ENCODE results near the gene ZNF219.
A peak's percentile ranks its signal among the peaks of the same experiment; 100 is the strongest.

The ZNF219 gene

DNA sequence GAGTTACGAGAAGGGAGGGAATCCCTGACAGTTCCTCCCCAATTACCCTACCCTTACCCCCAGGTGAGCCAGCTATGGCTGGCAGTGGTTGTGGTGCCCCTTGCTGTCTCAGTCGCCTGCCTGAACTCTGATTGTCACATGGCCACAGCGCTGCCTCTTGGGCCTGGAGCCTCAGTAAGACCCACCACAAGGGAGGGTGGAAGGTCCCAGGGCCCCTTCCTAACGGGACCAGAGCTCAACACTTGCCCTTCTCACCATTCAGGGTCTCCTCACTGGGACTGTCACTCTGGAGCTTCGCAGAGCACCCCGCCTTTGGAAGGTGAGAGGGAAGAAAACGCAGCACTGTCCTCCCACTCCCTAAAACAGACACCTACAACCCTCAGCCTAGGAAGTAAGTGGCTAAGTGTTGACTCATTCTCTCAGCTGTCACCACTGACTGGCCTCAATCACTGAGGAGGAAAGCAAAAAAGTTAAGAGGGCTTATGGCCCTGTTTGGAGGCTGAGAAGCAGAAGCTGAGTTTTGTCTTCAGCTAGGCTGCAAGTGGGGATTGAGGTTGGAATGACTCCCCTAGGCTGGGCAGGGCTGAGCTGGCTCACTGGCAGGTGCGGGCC, 3.5 kb upstream of the ZNF219 start:
- Histone ChIP-seq H3K36me3 (ENCODE audit: control insufficient read depth, insufficient read depth, low read length) (no peaks in the 10 kb centered on the region), H3K27me3 (ENCODE audit: control insufficient read depth, insufficient read depth, low read length) (no peaks in the 10 kb centered on the region), H3K9ac (ENCODE audit: low read length) (no peak overlapping the region), H3K27ac (ENCODE audit: low read depth, low read length) (no peak overlapping the region), H3K9me3 (ENCODE audit: control insufficient read depth, insufficient read depth, low read depth, low read length) (no peaks in the 10 kb centered on the region), H3K4me3 (ENCODE audit: low read depth, low read length) (peak overlapping the region; percentile 86; the same call in 1 of the 2 replicates), H3K4me1 (ENCODE audit: control insufficient read depth, insufficient read depth, low read length) (peaks cover 44% of the 10 kb centered on the region)

DNA sequence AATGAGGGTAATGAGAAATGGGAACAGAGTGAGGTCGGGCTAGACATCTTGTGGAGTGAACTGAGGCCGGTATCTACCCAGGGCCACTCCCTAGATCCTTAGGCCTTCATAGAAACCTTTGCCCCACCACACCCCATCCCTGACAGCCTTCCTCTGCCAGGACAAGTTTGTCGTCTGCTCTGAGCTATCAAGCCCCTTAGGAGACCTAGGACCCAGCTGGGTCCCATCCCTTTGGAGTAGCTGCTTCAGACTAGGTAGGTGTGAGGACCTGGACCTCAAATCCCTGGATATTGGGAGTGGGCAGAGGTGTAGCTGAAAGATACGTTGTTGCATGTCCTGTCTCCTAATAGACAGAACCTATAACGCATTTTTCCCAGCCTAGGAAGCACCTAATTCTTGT, 2.5 kb upstream of the ZNF219 start, which contains the start of gene TMEM253:
Gene TMEM253, plus strand, starts transcription at position 136 of the 400 bp plus-strand sequence. CDS start 278 bp downstream, outside the sequence.
- Histone ChIP-seq H3K27me3 (ENCODE audit: control insufficient read depth, insufficient read depth, low read length) (no peaks in the 10 kb centered on the region), H3K4me1 (ENCODE audit: control insufficient read depth, insufficient read depth, low read length) (peaks cover 47% of the 10 kb centered on the region), H3K9ac (ENCODE audit: low read length) (no peak within 1 kb of the TSS), H3K36me3 (ENCODE audit: control insufficient read depth, insufficient read depth, low read length) (no peaks in the 10 kb centered on the region), H3K9me3 (ENCODE audit: control insufficient read depth, insufficient read depth, low read depth, low read length) (no peaks in the 10 kb centered on the region), H3K4me3 (ENCODE audit: low read depth, low read length) (no peak within 1 kb of the TSS), H3K27ac (ENCODE audit: low read depth, low read length) (no peak within 1 kb of the TSS)

DNA sequence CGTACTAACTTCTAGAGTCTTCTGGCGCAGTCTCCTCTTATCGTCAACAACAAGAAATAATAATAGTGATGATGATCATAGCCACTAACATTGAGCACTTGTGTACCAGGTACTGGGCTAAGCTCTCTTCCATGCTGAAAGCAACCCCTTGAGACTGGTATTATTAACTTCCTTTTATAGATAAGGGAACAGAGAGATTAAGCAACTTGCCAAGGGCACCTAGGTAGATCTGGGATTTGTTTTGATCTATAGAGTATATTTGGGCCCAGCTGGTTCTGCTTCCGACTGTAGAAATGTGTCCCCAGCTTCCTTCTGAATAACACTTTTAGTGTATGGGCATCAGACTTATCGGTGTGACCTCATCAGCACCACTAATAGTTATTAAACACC, 1.1 kb upstream of the ZNF219 start:
- Histone ChIP-seq H3K4me3 (ENCODE audit: low read depth, low read length) (peak overlapping the region; percentile 77), H3K9ac (ENCODE audit: low read length) (no peak overlapping the region), H3K27me3 (ENCODE audit: control insufficient read depth, insufficient read depth, low read length) (no peaks in the 10 kb centered on the region), H3K36me3 (ENCODE audit: control insufficient read depth, insufficient read depth, low read length) (no peaks in the 10 kb centered on the region), H3K9me3 (ENCODE audit: control insufficient read depth, insufficient read depth, low read depth, low read length) (no peaks in the 10 kb centered on the region), H3K27ac (ENCODE audit: low read depth, low read length) (no peak overlapping the region), H3K4me1 (ENCODE audit: control insufficient read depth, insufficient read depth, low read length) (peaks cover 54% of the 10 kb centered on the region)

DNA sequence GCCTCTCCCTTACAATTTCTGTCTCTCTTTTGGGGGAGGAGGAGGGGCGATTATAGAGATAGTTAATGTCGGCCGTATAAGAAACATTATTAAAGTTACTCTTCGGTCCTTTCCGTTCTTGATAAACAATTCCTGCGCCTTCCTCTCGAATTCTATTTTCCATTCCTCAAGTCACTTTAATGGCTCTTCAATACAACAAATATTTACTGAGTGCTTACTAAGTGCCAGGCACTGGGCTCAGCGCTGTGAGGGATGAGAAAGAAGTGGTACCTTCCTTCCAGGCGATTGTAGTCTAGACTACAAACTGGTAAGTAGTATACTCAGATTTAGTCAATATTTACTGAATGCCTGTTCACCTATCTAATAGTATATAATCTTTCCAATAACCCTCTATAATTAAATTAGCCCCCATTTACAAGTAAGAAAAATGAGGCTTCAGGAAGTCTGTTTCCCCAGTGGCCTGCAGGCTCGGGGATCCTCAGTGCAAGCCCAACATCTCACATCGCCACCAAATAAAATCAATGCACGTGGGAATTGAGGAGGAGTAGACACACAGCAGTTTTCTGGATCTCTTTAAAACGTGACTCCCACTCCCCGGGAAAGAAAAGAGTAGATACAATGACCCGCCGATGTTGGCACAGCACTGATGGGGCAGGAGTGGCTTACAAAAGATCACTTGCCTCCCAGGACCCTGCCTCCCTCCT, 589 bp upstream of the ZNF219 start:
- Histone ChIP-seq H3K4me1 (ENCODE audit: control insufficient read depth, insufficient read depth, low read length) (peaks cover 52% of the 10 kb centered on the region), H3K27ac (ENCODE audit: low read depth, low read length) (peak overlapping the region; percentile 18; the same call in 1 of the 2 replicates)

DNA sequence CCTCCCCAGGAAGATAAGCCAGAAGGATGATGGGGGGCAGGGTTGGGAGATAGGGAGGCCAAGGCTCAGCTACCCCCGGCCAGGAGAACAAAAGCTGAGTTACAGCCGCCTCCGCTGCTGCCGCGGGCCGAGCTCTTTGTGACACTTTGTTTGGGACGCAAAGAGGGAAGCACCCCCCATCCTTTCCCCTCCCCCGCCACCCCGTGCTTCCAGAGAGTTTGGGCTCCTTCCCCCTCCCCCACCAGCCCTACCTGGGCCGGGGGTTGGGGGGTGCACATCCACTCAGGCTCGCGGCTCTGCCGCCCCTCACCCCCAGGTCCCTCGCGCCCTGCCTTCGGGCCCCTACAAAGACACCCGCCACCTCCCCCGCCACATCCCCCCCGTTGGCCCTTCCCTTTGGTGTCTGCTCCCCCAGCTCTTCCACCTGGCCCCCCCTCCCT, 799 bp downstream of the ZNF219 start:
- Histone ChIP-seq H3K9ac (ENCODE audit: low read length) (peak overlapping the region; percentile 72), H3K27me3 (ENCODE audit: control insufficient read depth, insufficient read depth, low read length) (no peaks in the 10 kb centered on the region), H3K36me3 (ENCODE audit: control insufficient read depth, insufficient read depth, low read length) (peaks cover 7% of the 10 kb centered on the region; the same call in 1 of the 2 replicates), H3K4me1 (ENCODE audit: control insufficient read depth, insufficient read depth, low read length) (peaks cover 59% of the 10 kb centered on the region), H3K9me3 (ENCODE audit: control insufficient read depth, insufficient read depth, low read depth, low read length) (no peaks in the 10 kb centered on the region), H3K4me3 (ENCODE audit: low read depth, low read length) (peak overlapping the region; percentile 69), H3K27ac (ENCODE audit: low read depth, low read length) (peak overlapping the region; percentile 28)

More for the DNA sequence above, 589 bp upstream of the ZNF219 start:
- H3K36me3 ChIP-seq (ENCODE audit: control insufficient read depth, insufficient read depth, low read length), result no peaks in the 10 kb centered on the region
- peak overlapping the region; percentile 56 for H3K9ac ChIP-seq (ENCODE audit: low read length)
- no peaks in the 10 kb centered on the region for H3K9me3 ChIP-seq (ENCODE audit: control insufficient read depth, insufficient read depth, low read depth, low read length)
- H3K4me3 ChIP-seq (ENCODE audit: low read depth, low read length), result peak overlapping the region; percentile 77
- no peaks in the 10 kb centered on the region for H3K27me3 ChIP-seq (ENCODE audit: control insufficient read depth, insufficient read depth, low read length)

DNA sequence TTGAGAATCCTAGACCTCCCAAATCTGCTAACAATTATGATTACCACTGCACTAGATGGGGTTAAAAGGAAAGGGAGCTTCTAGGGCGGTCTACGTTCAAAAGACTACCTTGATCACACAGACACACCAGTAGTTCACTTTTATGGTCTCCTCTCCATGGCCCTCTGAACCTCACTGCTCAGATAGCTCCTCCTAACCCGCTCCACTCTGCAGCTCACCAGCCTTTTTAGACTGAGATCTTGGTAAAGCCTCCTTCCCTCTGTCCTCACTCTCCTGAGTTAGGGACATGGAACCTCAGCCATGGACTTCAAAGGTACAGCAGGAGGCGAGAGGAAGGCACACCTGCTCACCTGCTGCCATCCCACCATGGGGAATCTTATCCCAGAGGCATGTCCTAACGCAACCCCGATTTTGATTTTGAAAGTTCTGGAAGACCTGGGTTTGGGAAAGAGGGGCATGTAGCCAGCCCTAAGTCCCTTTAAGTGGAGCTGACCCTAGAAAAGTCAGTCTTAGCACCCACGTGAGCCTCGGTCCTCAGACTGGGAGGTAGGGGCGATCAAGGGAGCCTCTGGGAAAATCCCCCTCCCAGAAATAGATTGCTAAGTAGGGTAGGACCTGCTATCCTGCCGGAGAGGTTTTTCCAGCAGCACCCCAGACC, 1.3 kb downstream of the ZNF219 start:
- Histone ChIP-seq H3K27me3 (ENCODE audit: control insufficient read depth, insufficient read depth, low read length) (no peaks in the 10 kb centered on the region), H3K27ac (ENCODE audit: low read depth, low read length) (peak overlapping the region; percentile 28), H3K9ac (ENCODE audit: low read length) (peak overlapping the region; percentile 72), H3K36me3 (ENCODE audit: control insufficient read depth, insufficient read depth, low read length) (peaks cover 10% of the 10 kb centered on the region; the same call in 1 of the 2 replicates), H3K4me1 (ENCODE audit: control insufficient read depth, insufficient read depth, low read length) (peaks cover 55% of the 10 kb centered on the region), H3K4me3 (ENCODE audit: low read depth, low read length) (peak overlapping the region; percentile 69), H3K9me3 (ENCODE audit: control insufficient read depth, insufficient read depth, low read depth, low read length) (no peaks in the 10 kb centered on the region)

DNA sequence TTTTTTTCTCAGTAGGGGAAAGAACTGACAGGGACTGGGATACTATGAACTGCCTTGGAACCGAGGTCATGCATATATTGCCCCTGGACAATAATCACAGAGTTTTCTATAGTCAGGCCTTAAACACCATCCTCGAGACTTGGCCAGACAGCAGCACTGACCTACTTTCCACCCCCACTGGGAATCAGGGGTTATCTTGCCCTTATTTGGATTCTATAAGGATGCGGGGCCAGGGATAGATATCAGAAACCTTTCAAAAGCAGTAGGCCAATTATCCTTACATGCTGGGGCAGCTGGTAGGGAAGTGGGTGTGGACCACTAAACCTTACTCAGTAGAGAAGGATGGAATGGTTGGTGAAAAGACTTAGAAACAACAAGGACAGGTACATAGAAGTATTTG, 2.0 kb downstream of the ZNF219 start:
- H3K9me3 ChIP-seq (ENCODE audit: control insufficient read depth, insufficient read depth, low read depth, low read length), result no peaks in the 10 kb centered on the region
- no peak overlapping the region for H3K27ac ChIP-seq (ENCODE audit: low read depth, low read length)
- peaks cover 51% of the 10 kb centered on the region for H3K4me1 ChIP-seq (ENCODE audit: control insufficient read depth, insufficient read depth, low read length)
- H3K27me3 ChIP-seq (ENCODE audit: control insufficient read depth, insufficient read depth, low read length), result no peaks in the 10 kb centered on the region
- H3K4me3 ChIP-seq (ENCODE audit: low read depth, low read length), result peak overlapping the region; percentile 69
- peaks cover 16% of the 10 kb centered on the region for H3K36me3 ChIP-seq (ENCODE audit: control insufficient read depth, insufficient read depth, low read length)
- H3K9ac ChIP-seq (ENCODE audit: low read length), result no peak overlapping the region

DNA sequence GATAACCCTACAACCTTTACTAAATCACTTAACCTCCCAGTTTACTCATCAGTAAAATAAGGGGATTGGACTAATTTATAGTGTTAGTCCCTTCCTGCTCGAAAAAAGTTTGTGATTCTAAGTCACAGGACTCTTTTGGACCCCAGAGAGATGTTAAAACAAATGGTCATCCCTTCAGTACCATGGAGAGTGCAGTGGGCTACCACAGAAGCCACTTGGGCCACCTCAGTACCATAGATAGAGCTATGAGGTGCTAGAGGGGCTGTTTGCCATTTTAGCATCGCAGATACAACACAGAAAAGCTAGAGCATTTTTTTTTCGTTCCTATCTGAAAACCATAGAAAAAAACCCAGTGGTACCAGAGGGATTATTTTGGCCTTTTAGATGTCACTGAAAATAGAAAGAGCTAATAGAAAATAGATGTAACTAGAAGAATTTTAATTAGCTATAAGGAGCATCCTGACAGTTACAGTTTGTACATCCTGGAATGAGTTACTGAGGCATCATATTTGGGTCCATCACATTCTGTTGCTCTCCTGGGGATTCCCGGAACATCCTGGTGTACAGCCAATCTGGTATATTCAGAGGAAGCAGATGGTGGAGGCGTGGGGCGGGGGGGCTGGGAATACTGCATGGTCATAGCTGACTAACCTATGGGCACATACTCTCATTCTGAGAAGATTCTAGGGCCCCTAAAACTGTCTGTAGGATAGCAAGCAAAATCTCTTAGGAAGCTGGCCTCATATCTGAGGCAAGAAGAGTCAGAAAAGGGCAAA, 2.8 kb downstream of the ZNF219 start:
- Histone ChIP-seq H3K9me3 (ENCODE audit: control insufficient read depth, insufficient read depth, low read depth, low read length) (no peaks in the 10 kb centered on the region), H3K36me3 (ENCODE audit: control insufficient read depth, insufficient read depth, low read length) (peaks cover 23% of the 10 kb centered on the region), H3K27ac (ENCODE audit: low read depth, low read length) (no peak overlapping the region), H3K4me3 (ENCODE audit: low read depth, low read length) (no peak overlapping the region), H3K9ac (ENCODE audit: low read length) (no peak overlapping the region), H3K27me3 (ENCODE audit: control insufficient read depth, insufficient read depth, low read length) (no peaks in the 10 kb centered on the region), H3K4me1 (ENCODE audit: control insufficient read depth, insufficient read depth, low read length) (peaks cover 51% of the 10 kb centered on the region)

DNA sequence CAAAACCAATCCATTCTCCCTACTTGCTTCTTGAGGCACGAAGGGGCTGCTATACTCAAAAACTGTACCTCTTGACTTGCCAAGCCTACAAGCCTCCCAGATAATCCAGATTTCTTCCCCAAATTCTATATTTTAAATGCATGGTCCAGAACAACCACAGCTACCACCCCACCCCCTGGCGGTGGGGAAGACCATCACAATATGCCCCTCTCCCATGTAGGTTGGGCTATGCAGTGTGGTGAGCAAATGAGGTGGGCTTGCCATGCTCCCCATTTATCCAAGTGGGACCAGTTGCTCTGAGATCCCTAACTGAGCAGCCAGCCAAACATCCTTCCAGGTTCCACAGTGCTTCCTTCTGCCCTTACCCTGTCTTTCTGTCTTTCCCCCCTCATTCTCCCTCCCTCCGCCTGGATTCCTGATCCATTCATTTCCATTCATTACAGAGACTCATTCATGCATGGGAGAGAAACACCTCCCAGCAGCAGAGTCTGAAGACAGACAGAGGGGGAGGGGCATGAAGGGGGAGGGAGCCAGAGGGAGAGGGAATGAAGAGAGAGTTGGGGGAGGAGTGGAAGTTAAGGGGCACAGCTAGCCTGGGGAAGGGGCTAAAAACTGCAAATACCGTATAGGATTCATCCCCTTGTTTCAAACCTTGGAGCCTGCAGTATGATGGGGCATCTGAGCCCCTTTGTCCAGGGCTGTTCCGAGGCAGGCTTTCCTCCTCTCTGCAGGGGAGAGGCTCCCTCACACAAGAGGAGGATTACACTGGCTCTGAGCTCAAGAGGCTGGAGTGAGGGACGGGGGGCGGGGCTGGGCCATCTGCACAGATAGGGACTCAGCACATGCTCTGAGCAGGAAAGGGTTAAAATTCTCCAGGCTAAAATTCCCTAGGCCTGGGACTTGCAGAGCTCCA, 4.4 kb downstream of the ZNF219 start:
- Histone ChIP-seq H3K36me3 (ENCODE audit: control insufficient read depth, insufficient read depth, low read length) (peaks cover 36% of the 10 kb centered on the region), H3K27me3 (ENCODE audit: control insufficient read depth, insufficient read depth, low read length) (no peaks in the 10 kb centered on the region), H3K27ac (ENCODE audit: low read depth, low read length) (no peak overlapping the region), H3K9ac (ENCODE audit: low read length) (no peak overlapping the region), H3K4me1 (ENCODE audit: control insufficient read depth, insufficient read depth, low read length) (peaks cover 41% of the 10 kb centered on the region), H3K9me3 (ENCODE audit: control insufficient read depth, insufficient read depth, low read depth, low read length) (no peaks in the 10 kb centered on the region), H3K4me3 (ENCODE audit: low read depth, low read length) (peak overlapping the region; percentile 48)

DNA sequence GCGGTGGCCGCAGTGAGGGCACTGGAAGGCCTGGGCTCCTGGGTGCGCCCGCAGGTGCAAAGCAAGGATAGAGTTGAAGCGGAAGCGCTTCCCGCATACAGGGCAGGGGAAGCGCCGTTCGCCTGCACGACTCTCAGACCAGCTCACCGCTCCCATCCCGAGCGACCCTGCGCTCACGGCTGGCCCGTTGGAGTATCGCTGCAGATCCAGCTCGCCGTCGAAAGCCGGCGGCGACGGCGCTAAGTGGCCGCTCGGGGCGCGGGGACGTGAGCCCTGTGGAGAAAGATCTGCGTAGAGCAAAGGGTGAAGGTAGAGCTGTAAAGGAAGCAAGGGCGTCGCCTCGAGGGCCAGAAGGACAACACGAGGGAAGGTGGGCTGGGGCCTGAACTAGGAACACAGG, 5.4 kb downstream of the ZNF219 start:
- no peaks in the 10 kb centered on the region for H3K9me3 ChIP-seq (ENCODE audit: control insufficient read depth, insufficient read depth, low read depth, low read length)
- no peak overlapping the region for H3K27ac ChIP-seq (ENCODE audit: low read depth, low read length)
- H3K27me3 ChIP-seq (ENCODE audit: control insufficient read depth, insufficient read depth, low read length), result no peaks in the 10 kb centered on the region
- peaks cover 39% of the 10 kb centered on the region for H3K4me1 ChIP-seq (ENCODE audit: control insufficient read depth, insufficient read depth, low read length)
- no peak overlapping the region for H3K9ac ChIP-seq (ENCODE audit: low read length)
- peak overlapping the region; percentile 48; the same call in 1 of the 2 replicates for H3K4me3 ChIP-seq (ENCODE audit: low read depth, low read length)
- peaks cover 44% of the 10 kb centered on the region for H3K36me3 ChIP-seq (ENCODE audit: control insufficient read depth, insufficient read depth, low read length)

All from HUES6 (cell line).